Testis (tissue), 3 donors: ENCODE data around the gene HNMT. TPM values are rescaled to one million over a fixed set of nuclear protein-coding genes. Genes with fewer than 3 reads are reported as not detected.

Experiments
- DNase-seq: peaks from one replicate; pipeline ENCODE4 v3.0.0-alpha.2; 2019
- H3K27ac ChIP-seq, 2 donors: fragments of 200-600 bp; sonication (generic); one replicate each; pipeline ENCODE4 v1.5.1; 2019
- H3K27me3 ChIP-seq: fragments of 200-600 bp; sonication (generic); one replicate; pipeline ENCODE4 v1.5.1; 2019
- H3K36me3 ChIP-seq: fragments of 200-600 bp; sonication (generic); one replicate; pipeline ENCODE4 v1.5.1; 2017; ENCODE audit warnings: low read depth; ENCODE audit errors: missing control alignments
- H3K4me1 ChIP-seq: fragments of 200-600 bp; sonication (generic); one replicate; pipeline ENCODE4 v1.5.1; 2019
- H3K4me3 ChIP-seq, 2 donors: fragments of 200-600 bp; sonication (generic); one replicate each; pipeline ENCODE4 v1.5.1; 2017 to 2019
- H3K9me3 ChIP-seq: fragments of 200-600 bp; sonication (generic); one replicate; pipeline ENCODE4 v1.5.1; 2017
- CTCF ChIP-seq, 3 experiments: fragments of 450-650 bp in 2 of 3; fragments of 200-600 bp in 1 of 3; sonication (generic) in 1 of 3; IDR thresholded peaks; one replicate each; pipeline ENCODE4 v1.5.1; 2016 to 2019; ENCODE audit warnings: antibody characterized with exemption in 3 of 3, mild to moderate bottlenecking in 2 of 3, moderate library complexity in 1 of 3
- POLR2A ChIP-seq: fragments of 450-650 bp; IDR thresholded peaks from one replicate; pipeline ENCODE4 v1.6.1; 2017; ENCODE audit warnings: antibody characterized with exemption, mild to moderate bottlenecking, moderate library complexity
- WGBS, 2 donors: methylation state at CpG; one replicate each; pipeline ENCODE4 v1.1.5; 2018; 5-methylcytosine and 5-hydroxymethylcytosine counted together
- intact Hi-C: fragments of 100-400 bp; cut with DNase I; formaldehyde crosslinking; loops from one replicate; pipeline ENCODE4 v1.15.1; 2023; ENCODE audit warnings: low total_unique reads
- polyA plus RNA-seq: library from polyadenylated mRNA; stranded (reverse); fragments of 350-450 nt; fragmentation: Illumina TruSeq; extraction: RNeasy Lipid Tissue Mini Kit (QIAGEN cat#74804); gene quantifications from one replicate; pipeline ENCODE4 v1.2.3, GENCODE V29; 2014; ENCODE audit warnings: low read depth, low replicate concordance; ENCODE audit not compliant: insufficient read depth
- total RNA-seq, 2 donors: library from RNA; depleted of rRNA; stranded (reverse); fragments of >200 nt; gene quantifications; one replicate each; pipeline ENCODE4 v1.2.3, GENCODE V29; 2016

Gene HNMT
- total and polyA plus RNA-seq, 3 donors from 2014 or later = 13.6 to 20.8 (median 15.7) TPM

DNA sequence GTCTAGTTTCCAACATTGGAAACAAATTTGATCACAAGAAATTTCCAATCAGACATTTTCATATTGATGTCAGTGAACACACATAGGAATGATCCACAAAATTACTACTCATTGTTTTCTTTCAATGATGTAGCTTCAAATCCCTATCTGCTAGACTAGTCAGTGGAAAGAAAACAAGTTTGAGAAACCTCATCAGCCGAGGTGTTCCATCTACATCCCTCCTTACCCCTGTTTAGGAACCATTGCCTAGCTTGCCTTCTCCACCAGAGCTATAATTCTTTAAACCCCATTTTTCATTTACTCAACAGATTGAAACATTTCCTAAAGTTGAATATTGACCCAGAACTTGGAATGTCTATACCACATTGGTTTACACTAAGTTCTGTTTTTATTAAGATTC is 45.3 kb downstream of the HNMT start:
- Histone ChIP-seq H3K9me3 (no peaks in the 10 kb centered on the region), H3K27me3 (no peaks in the 10 kb centered on the region), H3K4me1 (no peaks in the 10 kb centered on the region), H3K4me3 (no peak overlapping the region), H3K27ac (no peak overlapping the region), H3K36me3 (no peaks in the 10 kb centered on the region)
- intact Hi-C loops = no loop called here
- no peak for TF ChIP-seq POLR2A
- no peak for TF ChIP-seq CTCF (IDR thresholded peaks at IDR 0.05)
- 89 to 90% methylated on average over 1 of the region's 1 CpG for WGBS, 2 donors
- no peak for DNase-seq

DNA sequence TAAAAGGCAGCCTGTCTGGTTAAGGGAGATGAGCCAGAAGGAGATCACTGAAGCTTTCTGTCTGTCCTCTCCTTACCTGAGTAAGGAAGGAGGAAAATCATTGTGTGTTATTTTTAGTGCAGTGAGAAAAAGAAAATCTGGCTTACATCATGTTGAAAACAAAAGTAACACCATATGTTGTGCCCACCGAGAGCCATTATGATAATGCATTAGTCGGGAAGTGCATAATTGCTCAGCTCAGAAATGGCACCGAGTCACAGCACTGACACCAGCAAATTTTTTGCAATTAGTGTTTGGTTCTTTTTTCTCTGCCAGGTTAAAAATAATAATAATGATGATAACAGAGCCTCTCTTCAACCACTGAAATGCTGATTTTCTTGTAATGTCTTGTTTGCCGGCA is 46.6 kb downstream of the HNMT start:
- Histone ChIP-seq H3K27me3 (no peaks in the 10 kb centered on the region), H3K4me1 (no peaks in the 10 kb centered on the region), H3K4me3 (no peak overlapping the region), H3K27ac (no peak overlapping the region), H3K36me3 (no peaks in the 10 kb centered on the region), H3K9me3 (no peaks in the 10 kb centered on the region)
- no peak for DNase-seq
- intact Hi-C loops = no loop called here
- 86 to 90% methylated on average over 4 of the region's 4 CpGs for WGBS, 2 donors
- no peak for TF ChIP-seq POLR2A
- TF ChIP-seq CTCF (IDR thresholded peaks at IDR 0.05) = no peak

- intact Hi-C loops = no loop called here
These were observed 47.8 kb downstream of the HNMT start for GRCh38 chr2:138012082-138012481.

DNA sequence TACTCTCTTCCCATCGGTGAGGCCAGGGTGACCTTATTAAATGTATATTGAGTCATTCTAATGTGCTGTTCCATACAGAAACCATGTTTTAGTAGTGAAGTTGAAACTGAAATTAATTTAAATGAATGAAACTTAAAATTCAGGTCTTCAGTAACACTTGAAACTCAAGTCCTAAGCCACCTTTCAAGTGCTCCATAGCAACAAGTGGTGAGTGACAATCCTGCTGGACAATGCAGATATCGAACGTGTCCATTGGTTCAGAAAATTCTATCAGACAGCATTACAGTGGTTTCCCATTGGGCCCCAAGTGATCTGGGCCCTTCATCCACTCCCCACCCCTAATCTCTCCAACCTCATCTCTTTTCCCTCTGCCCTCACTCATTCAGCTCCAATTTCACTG is 48.7 kb downstream of the HNMT start:
- Histone ChIP-seq H3K27ac (no peak overlapping the region), H3K4me3 (no peak overlapping the region), H3K27me3 (no peaks in the 10 kb centered on the region), H3K36me3 (no peaks in the 10 kb centered on the region), H3K9me3 (no peaks in the 10 kb centered on the region), H3K4me1 (no peaks in the 10 kb centered on the region)
- intact Hi-C loops = no loop called here
- 88 to 98% methylated on average over 3 of the region's 3 CpGs for WGBS, 2 donors
- DNase-seq = no peak
- TF ChIP-seq CTCF (IDR thresholded peaks at IDR 0.05) (no peak), POLR2A (no peak)

More at GRCh38 chr2:138012082-138012481, 47.8 kb downstream of the HNMT start:
- Histone ChIP-seq H3K36me3 (no peaks in the 10 kb centered on the region), H3K4me3 (no peak overlapping the region), H3K9me3 (no peaks in the 10 kb centered on the region), H3K27ac (no peak overlapping the region), H3K4me1 (no peaks in the 10 kb centered on the region), H3K27me3 (no peaks in the 10 kb centered on the region)
- no peak for DNase-seq
- TF ChIP-seq POLR2A = no peak
- TF ChIP-seq CTCF (IDR thresholded peaks at IDR 0.05) = no peak
- 94 to 99% methylated on average over 3 of the region's 3 CpGs for WGBS, 2 donors

GRCh38 chr2:138013639-138014038 is 49.4 kb downstream of the HNMT start:
- no peaks in the 10 kb centered on the region for H3K4me1 ChIP-seq
- H3K36me3 ChIP-seq = no peaks in the 10 kb centered on the region
- H3K27me3 ChIP-seq = no peaks in the 10 kb centered on the region
- H3K27ac ChIP-seq = no peak overlapping the region
- no peak for DNase-seq
- intact Hi-C loops = no loop called here
- no peak for TF ChIP-seq POLR2A
- H3K9me3 ChIP-seq = no peaks in the 10 kb centered on the region
- WGBS, 2 donors = 53 to 61% methylated on average over 2 of the region's 2 CpGs
- no peak overlapping the region for H3K4me3 ChIP-seq
